OCI-LY3 (cell line): ENCODE data around the gene TNP1.

Source experiments
- EZH2phosphoT487 ChIP-seq: fragments of 200-600 bp; shearing (Covaris generic); IDR thresholded peaks from 2 replicates; pipeline ENCODE4 v1.6.1; 2018; ENCODE audit warnings: antibody characterized with exemption, mixed run types, low read depth
- TF ChIP-seq, protein P1 (sequence below): fragments of 200-600, 300-600 bp; sonication (generic); IDR thresholded peaks from 2 replicates; pipeline ENCODE4 v1.5.1; 2014; ENCODE audit warnings: antibody characterized with exemption, low read length, low read depth

DNA sequence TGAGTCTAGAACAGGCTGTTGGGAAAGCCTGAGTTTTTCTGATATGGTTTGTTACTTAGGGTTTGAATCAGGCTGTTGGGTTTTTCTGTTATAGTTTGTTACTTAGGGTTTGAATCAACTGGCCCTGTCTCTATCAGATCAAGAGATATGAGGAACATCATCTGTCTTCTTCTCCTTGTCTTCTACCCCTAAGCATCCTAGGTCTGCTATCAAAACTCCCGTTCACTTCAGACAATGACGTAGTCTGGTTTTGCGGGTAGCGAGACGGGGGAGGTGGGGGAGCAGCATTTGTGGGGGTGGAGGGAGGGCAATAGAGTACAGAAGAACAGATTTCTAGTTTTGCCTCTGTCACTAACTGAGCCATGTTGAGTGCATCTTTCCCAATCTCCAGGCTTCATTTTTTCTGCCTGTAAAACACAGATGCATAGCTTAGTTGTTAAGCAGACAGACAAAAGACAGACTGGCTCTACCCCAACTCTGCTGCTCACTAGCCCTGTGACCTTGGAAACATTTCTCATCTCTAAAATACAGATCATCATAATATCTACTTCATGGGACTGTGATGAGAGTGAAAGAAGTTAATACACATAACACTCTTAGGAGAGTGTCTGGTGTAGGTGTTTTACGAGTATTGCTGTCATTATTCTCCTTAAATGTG, 9.1 kb downstream of the TNP1 start:
- TF ChIP-seq, protein P1, sequence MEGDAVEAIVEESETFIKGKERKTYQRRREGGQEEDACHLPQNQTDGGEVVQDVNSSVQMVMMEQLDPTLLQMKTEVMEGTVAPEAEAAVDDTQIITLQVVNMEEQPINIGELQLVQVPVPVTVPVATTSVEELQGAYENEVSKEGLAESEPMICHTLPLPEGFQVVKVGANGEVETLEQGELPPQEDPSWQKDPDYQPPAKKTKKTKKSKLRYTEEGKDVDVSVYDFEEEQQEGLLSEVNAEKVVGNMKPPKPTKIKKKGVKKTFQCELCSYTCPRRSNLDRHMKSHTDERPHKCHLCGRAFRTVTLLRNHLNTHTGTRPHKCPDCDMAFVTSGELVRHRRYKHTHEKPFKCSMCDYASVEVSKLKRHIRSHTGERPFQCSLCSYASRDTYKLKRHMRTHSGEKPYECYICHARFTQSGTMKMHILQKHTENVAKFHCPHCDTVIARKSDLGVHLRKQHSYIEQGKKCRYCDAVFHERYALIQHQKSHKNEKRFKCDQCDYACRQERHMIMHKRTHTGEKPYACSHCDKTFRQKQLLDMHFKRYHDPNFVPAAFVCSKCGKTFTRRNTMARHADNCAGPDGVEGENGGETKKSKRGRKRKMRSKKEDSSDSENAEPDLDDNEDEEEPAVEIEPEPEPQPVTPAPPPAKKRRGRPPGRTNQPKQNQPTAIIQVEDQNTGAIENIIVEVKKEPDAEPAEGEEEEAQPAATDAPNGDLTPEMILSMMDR: no peak
- no peak for TF ChIP-seq EZH2phosphoT487
